K562 (cell line): ENCODE data around the gene RGL2. TPM values are rescaled to one million over a fixed set of nuclear protein-coding genes. Genes with fewer than 3 reads are reported as not detected.

ENCODE experiments used
- ARID4B ChIP-seq: sonication (generic); formaldehyde crosslinking; IDR thresholded peaks from 2 replicates; pipeline ENCODE4 v1.8.0; 2022; ENCODE audit warnings: mild to moderate bottlenecking, missing genetic modification reagents
- CEBPZ ChIP-seq: fragments of 150-350 bp; IDR thresholded peaks from 2 replicates; pipeline ENCODE4 v1.6.1; 2014; ENCODE audit warnings: low read depth, mild to moderate bottlenecking, low read length, borderline replicate concordance
- CREM ChIP-seq: IDR thresholded peaks from 2 replicates; pipeline ENCODE4 v1.6.1; 2014; ENCODE audit warnings: antibody characterized with exemption, low read depth
- JUND ChIP-seq, 2 experiments: IDR thresholded peaks; 2 replicates in 1 of 2; 3 replicates in 1 of 2; pipeline ENCODE4 v1.6.1; 2011; ENCODE audit warnings: borderline replicate concordance in 2 of 2, low read depth in 2 of 2, low read length in 2 of 2, improper control_type of control experiment in 1 of 2, missing biosample characterization in 1 of 2, missing genetic modification characterization in 1 of 2, missing genetic modification reagents in 1 of 2
- KDM4B ChIP-seq, 2 experiments: fragments of 450-650 bp in 1 of 2; sonication (generic) in 1 of 2; IDR thresholded peaks; 2 replicates each; pipeline ENCODE4 v1.6.1; 2016 to 2017; ENCODE audit warnings: borderline replicate concordance in 2 of 2, antibody characterized with exemption in 1 of 2, low read depth in 1 of 2, mild to moderate bottlenecking in 1 of 2
- MTA3 ChIP-seq: fragments of 450-650 bp; formaldehyde crosslinking; IDR thresholded peaks from 2 replicates; pipeline ENCODE4 v1.6.1; 2017; ENCODE audit warnings: mild to moderate bottlenecking, borderline replicate concordance
- TARDBP ChIP-seq: fragments of 450-650 bp; IDR thresholded peaks from 2 replicates; pipeline ENCODE4 v1.6.1; 2016
- THAP12 ChIP-seq: fragments of 250-450 bp; sonication (Bioruptor Pico); IDR thresholded peaks from 2 replicates; pipeline ENCODE4 v1.9.0; 2021; ENCODE audit warnings: mild to moderate bottlenecking, inconsistent platforms
- WHSC1 ChIP-seq: IDR thresholded peaks from one replicate; pipeline ENCODE4 v1.6.1; 2012; ENCODE audit warnings: low read length, control low read depth, inconsistent platforms
- XRCC4 ChIP-seq: IDR thresholded peaks from one replicate; pipeline ENCODE4 v1.6.1; 2011; ENCODE audit not compliant: insufficient read depth, insufficient read length; ENCODE audit errors: extremely low read depth
- ZBTB49 ChIP-seq: sonication (generic); formaldehyde crosslinking; IDR thresholded peaks from 2 replicates; pipeline ENCODE4 v1.8.0; 2022; ENCODE audit warnings: missing genetic modification reagents, mild to moderate bottlenecking, borderline replicate concordance
- ZNF140 ChIP-seq: fragments of 250-450 bp; sonication (Bioruptor Pico); IDR thresholded peaks from 2 replicates; pipeline ENCODE4 v1.8.0; 2021; ENCODE audit warnings: moderate library complexity, mild to moderate bottlenecking, inconsistent platforms
- ZNF347 ChIP-seq: fragments of 450-650 bp; formaldehyde crosslinking; IDR thresholded peaks from 2 replicates; pipeline ENCODE4 v1.4.0; 2020; ENCODE audit warnings: low read depth, mild to moderate bottlenecking, moderate library complexity
- polyA plus RNA-seq, 8 experiments: library from polyadenylated mRNA; depleted of rRNA in 4 of 8; stranded (reverse) in 5 of 8; unstranded in 3 of 8; fragments of >200 nt; fragmentation: Nextera tagmentation in 2 of 8; fragmentation: Illumina TruSeq in 1 of 8; extraction: Ambion mirVana in 2 of 8; extraction: Trizol in 1 of 8; gene quantifications; 2 replicates each; pipeline versions ENCODE4 v1.2.1 to v1.2.3, GENCODE V29; 2011 to 2014; ENCODE audit warnings: inconsistent platforms in 1 of 8, missing spikeins in 1 of 8
- total RNA-seq, 7 experiments: library from RNA; depleted of rRNA in 6 of 7; stranded (reverse); fragments of >200 nt in 6 of 7; fragmentation: Illumina TruSeq in 2 of 7; extraction: Trizol in 2 of 7; gene quantifications; 2 replicates each; pipeline versions ENCODE4 v1.2.1 to v1.2.3, GENCODE V29; 2011 to 2021; ENCODE audit warnings: low replicate concordance in 1 of 7

The RGL2 gene
- total and polyA plus RNA-seq, 9 of the 15 experiments (the other 6 are each of a cell fraction or from before 2014, with no cell fraction given): 1.8 to 57.1 (median 19.5) TPM

- no peak for TF ChIP-seq CEBPZ
- no peak for TF ChIP-seq XRCC4
- no peak for TF ChIP-seq ZNF140 (CRISPR knock-in tag)
- no peak for TF ChIP-seq JUND (IDR thresholded peaks at IDR 0.05; ENCODE audit: borderline replicate concordance, low read depth, low read length)
- no peak for TF ChIP-seq JUND (tag; IDR thresholded peaks at IDR 0.05; ENCODE audit: borderline replicate concordance, low read depth, low read length)
- no peak for TF ChIP-seq WHSC1
- TF ChIP-seq THAP12 (CRISPR knock-in tag): no peak
- TF ChIP-seq ZBTB49 (CRISPR knock-in tag): no peak
- no peak for TF ChIP-seq TARDBP
- 0 out of 2 replicates have a peak, but pooled peaks have one; percentile 74 for TF ChIP-seq MTA3
- no peak; the same call in 1 of the 2 replicates for TF ChIP-seq CREM
- no peak for TF ChIP-seq KDM4B (IDR thresholded peaks at IDR 0.05; ENCODE audit: borderline replicate concordance in 2 of 2, low read depth in 1 of 2)
- no peak for TF ChIP-seq ARID4B (CRISPR knock-in tag)
- no peak for TF ChIP-seq ZNF347 (CRISPR knock-in tag)
Measured at GRCh38 chr6:33314943-33315792, 16.4 kb upstream of the RGL2 start (continued).
